Stomach (tissue), 9 donors: Measurements from ENCODE around the gene NCOA3. TPM values are rescaled to one million over a fixed set of nuclear protein-coding genes. Genes with fewer than 3 reads are reported as not detected.

Experiments
- DNase-seq, 2 donors: peaks; one replicate each; pipeline versions ENCODE4 v3.0.0 to v3.0.0-alpha.2; 2013 to 2019
- H3K27ac ChIP-seq, 5 donors: fragments of 200-600 bp in 4 of 5; sonication (generic) in 4 of 5; one replicate each; pipeline ENCODE4 v1.5.1; 2013 to 2019; ENCODE audit warnings: mild to moderate bottlenecking in 1 of 5, moderate library complexity in 1 of 5
- H3K27me3 ChIP-seq, 3 donors: fragments of 200-600 bp; sonication (generic); one replicate each; pipeline ENCODE4 v1.5.1; 2017 to 2019; ENCODE audit warnings: mixed run types in 1 of 3
- H3K36me3 ChIP-seq, 4 donors: fragments of 200-600 bp; sonication (generic); 1 replicate in 3 of 4; 2 replicates in 1 of 4; pipeline ENCODE4 v1.5.1; 2016 to 2019
- H3K4me1 ChIP-seq, 4 donors: fragments of 200-600 bp; sonication (generic); one replicate each; pipeline ENCODE4 v1.5.1; 2016 to 2019
- H3K4me3 ChIP-seq, 4 donors: fragments of 200-600 bp; sonication (generic) in 3 of 4; one replicate each; pipeline ENCODE4 v1.5.1; 2016 to 2019; ENCODE audit warnings: mild to moderate bottlenecking in 1 of 4
- H3K9me3 ChIP-seq, 4 donors: fragments of 200-600 bp; sonication (generic); one replicate each; pipeline ENCODE4 v1.5.1; 2016 to 2019
- EP300 ChIP-seq: sonication (generic); formaldehyde crosslinking; IDR thresholded peaks from one replicate; pipeline ENCODE4 v1.6.1; 2017; ENCODE audit warnings: antibody characterized with exemption
- POLR2A ChIP-seq, 4 donors: fragments of 450-650 bp; IDR thresholded peaks; one replicate each; pipeline ENCODE4 v1.6.1; 2016; ENCODE audit warnings: antibody characterized with exemption in 4 of 4, control low read depth in 2 of 4, mild to moderate bottlenecking in 1 of 4, moderate library complexity in 1 of 4
- POLR2AphosphoS5 ChIP-seq, 3 donors: sonication (generic); formaldehyde crosslinking; IDR thresholded peaks; one replicate each; pipeline ENCODE4 v1.6.1; 2016; ENCODE audit warnings: antibody characterized with exemption in 3 of 3
- WGBS, 5 donors: extraction: QIAGEN DNeasy Blood & Tissue Kit in 3 of 5; methylation state at CpG; one replicate each; pipeline versions ENCODE4 v1.1.5 to v1.1.7; 2013 to 2018; 5-methylcytosine and 5-hydroxymethylcytosine counted together
- intact Hi-C: fragments of 100-400 bp; cut with DNase I; formaldehyde crosslinking; loops from one replicate; pipeline ENCODE4 v1.15.1; 2023; ENCODE audit warnings: low total_unique reads
- polyA plus RNA-seq, 3 donors: library from polyadenylated mRNA; stranded (reverse); fragments of 200-250 nt; gene quantifications; one replicate each; pipeline ENCODE4 v1.2.3, GENCODE V29; 2013
- total RNA-seq, 5 donors: library from RNA; depleted of rRNA; stranded (reverse); fragments of >200 nt; gene quantifications; one replicate each; pipeline versions ENCODE4 v1.1.0 to v1.2.3, GENCODE V29; 2014 to 2016
- TF ChIP-seq, protein P1 (sequence below), 7 experiments: fragments of 450-650 bp in 4 of 7; fragments of 200-600 bp in 3 of 7; sonication (generic) in 3 of 7; IDR thresholded peaks; one replicate each; pipeline ENCODE4 v1.5.1; 2016 to 2019; ENCODE audit warnings: antibody characterized with exemption in 7 of 7, control low read depth in 2 of 7, mild to moderate bottlenecking in 1 of 7
- donor health status: healthy with polysubstance abuse.
- donor health status: Bipolar disorder and iron deficiency.
- donor health status: healthy.

NCOA3 gene
- total and polyA plus RNA-seq, 8 donors, result 4.1 to 60.8 (median 16.3) TPM

DNA sequence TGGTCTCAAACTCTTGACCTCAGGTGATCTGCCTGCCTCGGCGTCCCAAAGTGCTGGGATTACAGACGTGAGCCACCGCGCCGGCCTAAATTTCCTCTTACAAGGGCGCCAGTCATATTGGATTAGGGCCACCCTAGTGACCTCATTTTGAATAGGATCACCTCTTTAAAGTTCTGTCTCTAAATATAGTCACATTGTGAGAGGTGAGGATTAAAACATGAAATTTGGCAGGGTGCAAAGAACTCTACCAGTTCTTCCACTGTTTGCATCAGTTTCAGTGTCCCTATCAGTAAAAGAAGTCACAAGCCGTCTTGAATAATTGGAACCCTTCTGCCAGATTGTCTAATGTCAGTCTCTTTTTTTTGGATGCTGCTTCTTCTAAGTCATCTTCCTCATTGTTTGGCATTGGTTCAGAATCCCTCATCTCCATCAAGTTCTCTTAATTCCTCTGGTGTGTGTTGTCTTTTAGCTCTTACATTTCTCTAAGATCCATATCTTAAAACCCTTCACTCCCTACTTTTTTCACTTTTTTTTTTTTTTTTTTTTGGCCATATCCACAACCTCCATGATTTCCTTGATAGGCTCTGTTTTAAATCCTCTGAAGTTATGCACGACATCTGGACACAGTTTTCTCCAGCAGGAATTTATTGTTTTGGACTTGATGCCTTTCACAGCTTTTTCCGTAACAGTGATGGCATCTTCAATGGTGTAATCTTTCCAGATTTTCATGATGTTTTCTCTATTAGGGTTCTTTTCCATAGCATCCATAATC lies 56.8 kb downstream of the NCOA3 start:
- intact Hi-C loops, result no loop called here
- Histone ChIP-seq H3K36me3 (no peaks in the 10 kb centered on the region), H3K4me3 (no peak overlapping the region), H3K9me3 (no peaks in the 10 kb centered on the region), H3K27me3 (no peaks in the 10 kb centered on the region), H3K27ac (peak overlapping the region in 4 of 5 donors; percentile 26 to 49 (median 42)), H3K4me1 (peaks cover 13 to 57% (median 33%) of the 10 kb centered on the region in 4 donors)
- TF ChIP-seq POLR2AphosphoS5 (IDR thresholded peaks at IDR 0.05) (no peak), POLR2A (IDR thresholded peaks at IDR 0.05) (no peak), EP300 (no peak)
- TF ChIP-seq, protein P1, sequence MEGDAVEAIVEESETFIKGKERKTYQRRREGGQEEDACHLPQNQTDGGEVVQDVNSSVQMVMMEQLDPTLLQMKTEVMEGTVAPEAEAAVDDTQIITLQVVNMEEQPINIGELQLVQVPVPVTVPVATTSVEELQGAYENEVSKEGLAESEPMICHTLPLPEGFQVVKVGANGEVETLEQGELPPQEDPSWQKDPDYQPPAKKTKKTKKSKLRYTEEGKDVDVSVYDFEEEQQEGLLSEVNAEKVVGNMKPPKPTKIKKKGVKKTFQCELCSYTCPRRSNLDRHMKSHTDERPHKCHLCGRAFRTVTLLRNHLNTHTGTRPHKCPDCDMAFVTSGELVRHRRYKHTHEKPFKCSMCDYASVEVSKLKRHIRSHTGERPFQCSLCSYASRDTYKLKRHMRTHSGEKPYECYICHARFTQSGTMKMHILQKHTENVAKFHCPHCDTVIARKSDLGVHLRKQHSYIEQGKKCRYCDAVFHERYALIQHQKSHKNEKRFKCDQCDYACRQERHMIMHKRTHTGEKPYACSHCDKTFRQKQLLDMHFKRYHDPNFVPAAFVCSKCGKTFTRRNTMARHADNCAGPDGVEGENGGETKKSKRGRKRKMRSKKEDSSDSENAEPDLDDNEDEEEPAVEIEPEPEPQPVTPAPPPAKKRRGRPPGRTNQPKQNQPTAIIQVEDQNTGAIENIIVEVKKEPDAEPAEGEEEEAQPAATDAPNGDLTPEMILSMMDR (IDR thresholded peaks at IDR 0.05), result no peak
- no peak for DNase-seq
- 75 to 92% (median 89%) methylated on average over 4 to 10 of the region's 10 CpGs for WGBS, 5 donors

DNA sequence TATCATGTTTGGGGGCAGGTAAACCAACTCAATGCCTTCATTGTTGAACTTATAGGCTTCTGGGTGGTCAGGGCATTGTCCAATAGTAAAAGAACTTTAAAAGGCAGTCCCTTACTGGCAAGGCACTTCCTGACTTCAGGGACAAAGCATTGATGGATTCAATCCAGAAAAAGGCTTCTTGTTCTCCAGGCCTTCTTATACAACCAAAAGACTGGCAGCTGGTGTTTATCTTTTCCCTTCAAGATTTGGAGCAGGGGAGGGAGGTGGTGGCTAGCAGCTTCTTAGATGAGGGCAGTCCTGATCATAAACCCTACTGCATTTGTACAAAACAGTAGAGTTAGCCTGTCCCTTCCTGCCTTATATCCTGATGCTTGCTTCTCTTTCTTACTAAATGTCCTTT lies 57.5 kb downstream of the NCOA3 start:
- DNase-seq, result peak in 1 of 2 donors; percentile 51
- no peak overlapping the region for H3K4me3 ChIP-seq
- no peaks in the 10 kb centered on the region for H3K27me3 ChIP-seq
- H3K27ac ChIP-seq, result peak overlapping the region in 4 of 5 donors; percentile 26 to 49 (median 42)
- H3K4me1 ChIP-seq, result peaks cover 13 to 60% (median 35%) of the 10 kb centered on the region in 4 donors
- H3K36me3 ChIP-seq, result no peaks in the 10 kb centered on the region
- intact Hi-C loops, result no loop called here
- no peaks in the 10 kb centered on the region for H3K9me3 ChIP-seq
- TF ChIP-seq POLR2AphosphoS5 (IDR thresholded peaks at IDR 0.05) (no peak), POLR2A (IDR thresholded peaks at IDR 0.05) (no peak), EP300 (no peak)
- TF ChIP-seq, protein P1 (IDR thresholded peaks at IDR 0.05), result no peak

DNA sequence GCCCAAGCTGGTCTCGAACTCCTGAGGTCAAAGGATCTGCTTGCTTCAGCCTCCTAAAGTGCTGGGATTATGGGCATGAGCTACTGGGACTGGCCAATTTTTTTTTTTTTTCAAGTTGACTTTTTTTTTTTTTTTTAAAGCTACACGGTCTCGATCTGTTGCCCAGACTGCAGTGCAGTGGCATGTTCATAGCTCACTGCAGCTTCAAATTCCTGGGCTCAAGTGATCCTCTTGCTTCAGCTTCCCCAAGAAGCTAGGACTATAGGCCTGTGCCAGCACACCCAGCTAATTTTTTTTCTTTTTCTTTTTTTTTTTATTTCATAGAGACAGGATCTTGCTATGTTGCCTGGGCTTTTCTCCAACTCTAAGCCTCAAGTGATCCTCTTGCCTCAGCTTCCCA lies 59.5 kb downstream of the NCOA3 start:
- 41 to 61% (median 53%) methylated on average over 3 of the region's 3 CpGs for WGBS, 5 donors
- H3K4me3 ChIP-seq, result no peak overlapping the region
- intact Hi-C loops, result no loop called here
- H3K9me3 ChIP-seq, result no peaks in the 10 kb centered on the region
- peaks cover 13 to 77% (median 51%) of the 10 kb centered on the region in 4 donors for H3K4me1 ChIP-seq
- no peaks in the 10 kb centered on the region for H3K27me3 ChIP-seq
- TF ChIP-seq, protein P1 (IDR thresholded peaks at IDR 0.05), result no peak
- TF ChIP-seq POLR2A (IDR thresholded peaks at IDR 0.05), result no peak
- TF ChIP-seq EP300, result no peak
- no peak for TF ChIP-seq POLR2AphosphoS5 (IDR thresholded peaks at IDR 0.05)
- no peak for DNase-seq
- peak overlapping the region in 1 of 5 donors; percentile 14 for H3K27ac ChIP-seq
- no peaks in the 10 kb centered on the region for H3K36me3 ChIP-seq

DNA sequence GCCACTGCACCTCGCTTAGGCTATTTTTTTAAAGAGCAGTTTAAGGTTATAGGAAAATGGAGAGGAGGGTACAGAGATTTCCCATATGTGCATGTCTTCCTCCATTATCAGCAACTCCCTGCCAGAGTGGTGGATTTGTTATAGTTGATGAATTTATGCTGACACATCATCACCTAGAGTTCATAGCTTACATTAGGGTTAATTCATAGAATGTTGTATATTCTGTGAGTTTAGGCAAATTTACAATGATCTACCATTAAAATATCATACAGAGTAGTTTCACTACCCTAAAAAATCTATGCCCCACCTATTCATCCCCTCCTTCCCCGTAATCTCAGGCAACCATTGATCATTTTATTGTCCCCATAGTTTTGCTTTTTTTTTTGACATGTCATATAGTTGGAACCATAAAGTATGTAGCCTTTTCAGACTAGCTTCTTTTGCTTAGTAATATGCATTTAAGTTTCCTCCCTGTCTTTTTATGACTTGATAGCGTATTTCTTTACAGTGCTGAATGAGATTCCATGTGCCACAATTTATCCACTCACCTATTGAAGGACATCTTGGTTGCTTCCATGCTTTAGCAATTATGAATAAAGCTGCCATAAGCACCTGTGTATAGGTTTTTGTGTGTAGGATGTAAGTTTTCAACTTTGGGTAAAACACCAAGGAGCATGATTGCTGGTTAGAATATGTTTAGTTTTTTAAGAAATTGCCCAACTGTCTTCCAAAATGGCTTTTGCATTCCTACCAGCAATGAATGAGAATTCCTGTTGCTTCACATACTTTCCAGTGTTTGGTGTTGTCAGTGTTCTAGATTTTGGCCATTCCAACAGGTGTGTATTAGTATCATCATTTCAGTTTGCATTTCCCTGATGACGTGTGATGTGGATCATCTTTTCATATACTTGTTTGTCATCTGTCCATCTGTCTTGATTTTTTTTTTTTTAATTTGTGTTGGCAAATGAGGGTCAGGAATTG lies 60.2 kb downstream of the NCOA3 start:
- H3K27me3 ChIP-seq, result no peaks in the 10 kb centered on the region
- no peaks in the 10 kb centered on the region for H3K36me3 ChIP-seq
- DNase-seq, result no peak
- WGBS, 5 donors, result 70 to 92% (median 81%) methylated on average over 4 of the region's 4 CpGs
- intact Hi-C loops, result no loop called here
- H3K4me3 ChIP-seq, result no peak overlapping the region
- H3K9me3 ChIP-seq, result no peaks in the 10 kb centered on the region
- TF ChIP-seq, protein P1 (IDR thresholded peaks at IDR 0.05), result no peak
- TF ChIP-seq EP300, result no peak
- TF ChIP-seq POLR2AphosphoS5 (IDR thresholded peaks at IDR 0.05), result no peak
- TF ChIP-seq POLR2A (IDR thresholded peaks at IDR 0.05), result no peak
- H3K27ac ChIP-seq, result peak overlapping the region in 1 of 5 donors; percentile 14
- H3K4me1 ChIP-seq, result peaks cover 13 to 78% (median 56%) of the 10 kb centered on the region in 4 donors
